Right hindlimb (tissue), 1 donor: ENCODE results near the gene ACOX3.
"Not testable (repeated sequence)": the region's sequence is repeated elsewhere in the genome, so short reads cannot be mapped to it uniquely, and the experiment has no call there.

ENCODE experiments used
- DNase-seq: peaks from one replicate; pipeline ENCODE4 v3.0.0-alpha.2; 2018

ACOX3 gene

DNA sequence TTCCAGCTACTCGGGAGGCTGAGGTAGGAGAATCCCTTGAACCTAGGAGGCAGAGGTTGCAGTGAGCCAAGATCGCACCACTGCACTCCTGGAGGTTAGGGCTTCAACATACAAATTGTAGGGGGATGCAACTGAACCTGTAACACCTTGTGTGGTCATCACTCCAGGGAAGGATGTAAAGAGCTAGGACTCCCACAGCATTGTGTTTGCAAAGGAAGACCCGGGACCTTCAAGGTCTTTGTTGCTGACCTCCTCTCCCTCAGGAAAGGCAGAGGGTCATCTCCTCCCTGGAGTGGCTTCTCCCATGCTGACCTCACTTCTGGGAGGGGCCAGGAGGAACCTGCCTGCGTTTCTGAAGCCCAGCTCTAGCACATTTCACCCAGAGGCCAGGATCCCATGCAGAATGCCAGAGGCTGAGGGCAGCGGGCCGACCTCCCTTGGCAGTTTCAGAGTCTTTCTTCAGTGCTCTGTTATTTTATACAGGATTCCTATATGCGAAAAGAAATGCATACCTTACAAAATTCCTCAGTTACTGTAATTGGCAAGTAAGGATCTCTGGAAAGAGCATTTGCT lies 90.8 kb downstream of the ACOX3 start:
- DNase-seq: peak; percentile 66

DNA sequence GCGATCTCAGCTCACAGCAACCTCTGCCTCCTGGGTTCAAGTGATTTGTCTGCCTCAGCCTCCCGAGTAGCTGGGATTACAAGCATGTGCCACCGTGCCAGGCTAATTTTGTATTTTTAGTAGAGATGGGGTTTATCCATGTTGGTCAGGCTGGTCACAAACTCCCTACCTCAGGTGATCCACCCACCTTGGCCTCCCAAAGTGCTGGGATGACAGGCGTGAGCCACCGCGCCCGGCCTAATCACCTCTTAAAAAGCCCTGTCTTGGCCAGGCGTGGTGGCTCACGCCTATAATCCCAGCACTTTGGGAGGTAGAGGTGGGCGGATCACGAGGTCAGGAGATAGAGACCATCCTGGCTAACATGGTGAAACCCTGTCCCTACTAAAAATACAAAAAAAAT lies 91.3 kb downstream of the ACOX3 start:
- DNase-seq: not testable (repeated sequence)

DNA sequence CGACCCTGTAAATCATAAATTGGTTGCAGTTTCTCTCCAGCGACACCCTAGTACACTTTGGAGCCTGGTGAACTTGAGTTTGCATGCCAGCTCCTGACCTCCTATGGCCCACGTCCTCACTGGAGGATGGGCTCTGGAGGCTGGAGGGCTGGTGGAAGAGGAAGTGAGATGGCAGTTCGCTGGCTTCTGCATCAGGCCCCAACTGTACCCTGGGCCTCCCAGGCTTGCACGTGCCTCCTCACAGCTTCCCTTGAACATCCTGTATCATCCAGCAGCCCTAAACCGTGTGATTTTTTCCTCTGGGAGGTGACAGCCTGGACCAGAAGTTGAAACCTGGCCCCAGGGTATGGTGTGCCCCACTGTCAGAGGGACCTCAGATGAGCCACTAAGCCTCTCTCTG lies 92.5 kb downstream of the ACOX3 start:
- peak; percentile 13 for DNase-seq

DNA sequence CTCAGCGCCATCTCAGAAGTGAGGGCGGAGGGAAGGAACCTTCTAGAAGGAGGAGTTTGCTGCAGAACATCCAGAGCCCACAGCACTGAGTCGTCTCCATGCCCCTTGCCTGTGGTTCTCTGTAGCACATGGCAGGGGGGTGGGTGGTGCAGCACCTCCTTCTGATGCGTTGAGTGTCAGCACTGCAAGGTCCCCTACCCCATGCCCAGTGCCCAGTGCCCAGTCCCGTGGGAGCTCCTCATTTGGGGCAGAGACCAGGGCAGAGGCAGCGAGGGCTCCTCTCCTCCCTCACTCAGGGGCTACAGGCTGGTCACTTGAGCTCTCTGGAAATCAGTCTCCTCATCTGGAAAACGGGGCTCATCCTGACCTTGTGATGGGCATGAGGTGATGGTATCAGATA lies 92.9 kb downstream of the ACOX3 start:
- DNase-seq: peak; percentile 8

DNA sequence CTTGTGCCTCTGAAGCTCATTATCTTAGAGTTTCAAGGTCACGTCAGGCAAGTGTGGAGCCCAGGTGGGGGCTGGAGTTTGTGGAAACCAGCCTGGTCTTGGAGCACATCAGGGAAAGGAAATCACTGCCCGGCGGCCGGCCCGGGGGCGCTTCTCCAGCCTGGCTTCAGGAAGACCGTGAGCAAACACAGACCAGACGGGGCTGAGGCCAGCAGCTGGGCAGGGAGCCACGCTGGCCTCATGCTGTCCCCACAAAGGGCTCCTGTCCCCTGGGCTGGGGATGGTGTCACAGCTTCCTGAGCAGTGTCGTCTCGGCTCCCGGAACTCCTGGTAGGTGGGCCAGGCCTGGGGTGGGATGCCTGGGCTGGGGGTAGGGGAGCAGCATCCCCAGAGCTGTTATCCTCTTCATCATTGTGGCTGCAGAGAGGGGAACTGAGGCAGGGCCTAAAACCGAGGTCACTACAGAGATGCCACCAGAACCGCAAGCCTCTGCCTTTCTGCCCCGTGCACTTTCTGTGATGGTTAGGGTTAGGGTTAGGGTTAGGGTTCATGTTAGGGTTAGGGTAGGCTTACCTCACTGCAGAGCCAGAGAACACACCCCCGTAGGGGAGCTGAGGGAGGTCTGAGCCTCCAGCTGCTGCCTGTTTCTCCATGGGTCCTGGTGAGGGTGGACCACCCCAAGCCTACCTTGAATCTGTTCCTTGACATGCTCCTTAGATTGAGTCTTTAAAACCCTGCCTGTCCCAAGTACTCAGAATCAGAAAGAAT lies 93.5 kb downstream of the ACOX3 start:
- peak; percentile 39 for DNase-seq

DNA sequence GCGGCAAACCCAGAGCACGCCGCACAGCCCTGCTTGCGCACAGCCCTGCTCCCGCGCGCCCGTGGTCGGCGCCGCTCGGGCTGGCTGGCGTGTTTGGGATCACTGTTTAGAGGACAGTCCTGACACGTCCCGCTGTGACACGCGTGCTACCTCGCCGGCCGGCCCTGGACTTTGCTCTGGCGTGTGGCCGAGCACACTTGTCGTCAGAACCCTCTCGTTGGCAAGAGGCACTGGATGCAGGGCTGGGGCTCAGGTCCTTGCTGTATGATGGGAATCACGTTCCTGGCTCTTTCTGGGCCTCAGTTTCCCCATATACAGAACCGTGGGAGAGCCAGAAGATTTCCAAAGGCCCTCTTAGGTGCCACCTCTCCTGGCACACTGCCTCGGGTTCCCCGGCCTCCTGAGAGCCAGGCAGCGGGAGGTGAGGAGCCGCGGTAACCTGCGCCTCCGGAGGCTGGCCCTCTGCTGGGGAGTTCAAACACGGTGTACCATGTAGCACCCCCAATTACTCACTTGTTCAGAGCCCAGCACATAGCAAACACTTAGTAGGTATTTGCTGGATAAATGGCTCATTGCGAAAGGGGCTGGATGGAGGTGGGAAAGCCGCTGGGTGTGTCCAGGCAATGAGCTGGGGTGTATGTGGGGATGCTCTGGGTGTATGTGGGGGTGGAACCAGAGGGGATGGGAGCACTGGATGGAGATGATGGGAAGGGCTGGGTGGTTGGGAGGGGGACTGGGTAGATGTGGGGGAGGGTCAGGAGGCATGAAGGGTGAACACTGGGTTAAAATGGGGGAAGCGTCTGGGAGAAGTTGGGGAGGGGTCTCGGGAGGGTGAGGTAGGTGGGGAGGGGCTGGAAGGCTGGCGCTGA lies 94.3 kb downstream of the ACOX3 start:
- no peak for DNase-seq

DNA sequence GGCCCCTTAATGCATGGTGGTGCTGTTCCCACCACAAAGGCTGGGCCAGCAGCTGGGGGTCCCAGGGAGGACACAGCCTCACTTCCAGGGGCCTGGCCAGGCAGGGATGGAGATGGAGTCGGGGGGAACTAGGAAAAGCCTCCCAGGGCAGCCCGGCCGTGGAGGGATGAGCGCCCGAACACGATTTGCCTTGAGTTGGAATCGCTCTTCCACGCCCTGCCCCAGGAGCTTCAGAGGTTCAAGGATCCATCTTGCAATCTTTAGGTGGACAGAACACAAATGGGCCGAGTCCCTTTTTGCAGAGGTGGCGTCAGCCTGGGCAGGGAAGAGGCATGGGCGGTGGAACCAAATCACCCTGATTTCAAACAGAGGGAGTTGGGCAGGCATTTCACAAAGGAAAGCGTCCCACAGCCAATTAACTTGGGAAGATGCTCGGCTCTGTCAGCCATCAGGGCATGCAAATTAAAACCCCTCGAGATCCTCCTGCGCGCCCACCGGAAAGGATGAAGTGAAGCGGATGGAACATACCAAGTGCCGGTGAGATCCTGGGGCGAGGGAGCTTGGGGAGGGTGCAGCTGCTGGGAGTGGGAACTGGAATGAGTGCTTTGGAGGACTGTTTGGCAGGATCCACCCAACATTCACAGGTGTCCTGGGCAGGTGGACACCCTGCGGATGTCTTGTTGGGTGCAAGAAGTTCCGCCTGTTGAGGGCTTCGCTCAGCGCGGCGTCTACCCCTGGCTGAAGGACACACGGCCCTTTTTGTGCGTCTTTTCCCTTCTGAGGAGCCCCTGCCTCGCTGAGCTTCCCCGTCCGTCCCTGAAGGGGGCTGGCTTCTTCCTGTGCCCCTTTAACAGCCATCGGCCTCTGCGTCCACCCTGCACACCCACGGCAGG lies 95.2 kb downstream of the ACOX3 start:
- peak; percentile 18 for DNase-seq

DNA sequence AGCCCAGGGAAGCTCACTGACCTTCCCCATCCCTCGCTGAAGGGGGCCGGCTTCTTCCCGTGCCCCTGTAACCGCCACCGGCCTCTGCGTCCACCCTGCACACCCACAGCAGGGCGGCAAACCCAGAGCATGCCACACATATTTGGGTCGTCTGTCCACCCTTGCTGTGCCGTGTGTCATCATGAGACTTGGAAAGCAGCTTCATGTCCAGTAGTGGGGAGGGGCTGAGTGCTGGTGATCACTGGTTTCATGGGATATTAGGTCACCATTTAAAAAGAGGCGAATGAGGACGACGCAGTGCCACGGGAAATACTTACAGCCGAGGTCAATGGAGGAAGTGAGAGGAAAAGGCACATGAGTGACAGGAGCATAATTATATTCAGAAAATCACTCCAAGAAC lies 96.1 kb downstream of the ACOX3 start:
- peak; percentile 9 for DNase-seq

DNA sequence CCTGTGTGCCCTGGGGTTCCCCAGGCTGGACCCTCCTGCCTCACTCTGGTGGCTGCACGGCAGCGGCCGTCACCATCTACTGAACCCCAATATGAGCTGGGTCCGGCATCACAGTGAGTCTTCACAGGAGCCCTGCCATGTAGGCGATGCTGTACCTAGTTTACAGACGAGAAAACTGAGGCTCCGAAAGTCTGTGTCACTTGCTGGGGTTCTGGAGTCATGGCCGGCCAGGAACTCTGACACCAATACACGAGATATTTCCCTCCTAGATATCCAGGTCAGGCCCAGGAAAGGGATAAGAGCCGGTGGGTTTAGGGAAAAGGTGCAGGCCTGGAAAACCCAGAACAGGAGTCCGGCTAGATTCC lies 96.6 kb downstream of the ACOX3 start:
- no peak for DNase-seq

DNA sequence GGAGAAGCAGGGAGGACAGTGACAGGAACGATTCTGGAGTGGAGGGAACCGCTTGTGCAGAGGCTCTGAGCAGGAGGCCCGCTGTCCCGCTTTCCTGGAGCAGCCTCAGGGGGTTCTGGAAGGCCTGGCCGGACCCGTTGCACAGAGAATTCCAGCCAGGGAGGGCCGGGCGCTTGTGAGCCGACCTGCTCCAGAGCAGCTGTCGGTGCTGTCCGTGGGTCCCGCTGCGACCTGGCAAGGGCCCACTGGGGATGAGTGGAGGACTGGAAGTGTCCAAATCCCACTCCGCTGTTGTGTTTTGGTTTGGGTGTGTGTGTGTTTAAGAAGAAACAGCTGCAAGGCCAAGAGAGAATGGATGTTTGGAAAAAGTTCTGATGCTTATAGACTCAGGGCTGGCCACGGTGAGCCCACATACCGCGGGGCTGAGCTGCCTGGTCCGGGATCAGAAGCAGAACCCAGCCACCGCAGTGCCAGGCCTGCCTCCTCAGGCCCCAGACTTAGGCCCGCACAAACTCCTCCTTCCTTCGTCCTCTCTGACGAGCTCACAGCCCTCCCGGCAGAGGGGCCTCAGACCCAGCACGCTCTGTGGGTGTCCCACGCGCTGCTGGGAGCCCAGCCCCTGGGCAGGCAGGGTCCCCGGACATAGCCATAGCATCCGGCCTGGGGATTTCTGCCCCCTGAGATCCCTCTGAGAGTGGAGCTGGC lies 97.1 kb downstream of the ACOX3 start:
- DNase-seq: peak; percentile 66

DNA sequence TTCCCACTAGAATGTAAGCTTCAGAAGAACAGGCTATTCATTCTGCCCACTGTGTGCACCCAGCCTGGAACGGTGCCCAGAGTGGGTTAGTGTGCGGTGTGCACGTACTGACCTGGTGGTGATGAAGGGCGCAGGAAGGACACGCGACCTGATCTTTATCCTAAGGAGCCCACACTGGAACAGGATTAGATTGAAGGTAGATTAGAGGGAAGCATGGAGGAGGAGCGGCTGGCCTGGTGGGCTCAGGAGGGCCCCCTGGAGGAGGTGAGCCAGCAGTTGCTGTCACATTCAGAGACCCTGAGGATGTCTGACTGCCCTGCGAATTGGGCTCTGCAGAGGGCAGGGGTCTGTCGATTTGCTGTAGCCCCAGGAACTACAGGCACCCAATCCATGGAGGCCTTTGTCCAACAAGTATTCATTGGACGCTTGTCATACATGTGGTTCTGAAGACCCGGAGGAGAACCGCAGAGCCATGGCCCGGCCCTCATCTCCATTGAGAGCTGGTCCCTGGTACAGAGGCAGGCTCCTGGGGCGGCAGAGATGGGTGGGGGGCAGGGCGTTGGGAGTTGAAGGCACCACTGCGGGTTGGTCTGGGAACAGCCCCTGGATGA lies 97.8 kb downstream of the ACOX3 start:
- no peak for DNase-seq

DNA sequence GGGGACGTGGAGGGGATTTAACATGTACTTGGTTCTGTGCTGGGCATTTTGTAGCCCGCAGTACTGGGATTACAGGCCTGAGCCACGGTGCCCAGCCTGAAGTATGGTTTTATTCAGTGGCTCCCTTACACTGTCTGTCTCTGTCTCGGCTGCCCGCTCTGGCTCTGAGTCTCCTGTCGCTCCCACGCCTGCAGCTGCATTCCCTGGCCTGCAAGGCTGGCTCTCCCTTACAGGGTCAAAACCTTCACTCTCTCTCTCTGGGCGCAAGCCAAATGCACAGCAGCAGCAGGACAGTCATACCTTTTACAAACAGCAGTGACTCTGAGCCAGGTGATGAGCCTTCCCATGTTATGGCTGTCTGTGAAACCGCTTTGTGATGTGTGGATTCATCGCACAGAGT lies 98.8 kb downstream of the ACOX3 start:
- peak; percentile 67 for DNase-seq

DNA sequence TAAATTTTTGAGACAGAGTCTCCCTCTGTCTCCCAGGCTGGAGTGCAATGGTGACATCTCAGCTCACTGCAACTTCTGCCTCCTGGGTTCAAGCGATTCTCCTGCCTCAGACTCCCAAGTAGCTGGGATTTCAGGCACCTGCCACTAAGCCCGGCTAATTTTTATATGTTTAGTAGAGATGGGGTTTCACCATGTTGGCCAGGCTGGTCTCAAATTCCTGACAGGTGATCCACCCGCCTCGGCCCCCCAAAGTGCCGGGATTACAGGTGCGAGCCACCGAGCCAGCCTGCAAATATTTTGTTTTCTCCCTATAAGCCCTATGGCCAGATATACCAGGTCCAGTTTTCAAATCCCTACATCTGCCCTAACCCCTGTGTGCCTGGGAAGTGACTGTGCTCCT lies 99.2 kb downstream of the ACOX3 start:
- not testable (repeated sequence) for DNase-seq

DNA sequence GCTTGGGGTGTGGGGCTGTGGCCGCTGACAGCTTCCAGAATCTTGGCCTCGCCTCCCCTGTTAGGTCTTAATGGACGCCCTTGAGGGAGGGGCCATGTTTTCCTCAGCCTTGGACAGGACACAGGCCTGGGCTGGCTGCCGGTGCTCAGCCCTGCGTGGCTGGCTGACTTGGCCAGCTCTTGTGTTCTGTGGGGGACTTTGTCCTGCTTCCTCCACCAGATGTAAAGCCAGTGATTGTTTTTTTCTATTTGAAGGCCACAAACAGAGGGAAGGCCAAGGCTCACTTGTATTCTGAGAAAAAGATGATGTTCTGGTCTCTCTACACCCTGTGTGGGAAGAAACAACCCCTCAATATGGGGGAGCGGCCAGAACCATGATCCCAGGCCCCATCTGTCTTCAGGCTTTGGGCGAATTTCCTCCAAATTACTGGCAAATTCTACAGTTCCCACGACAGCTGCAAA lies 99.7 kb downstream of the ACOX3 start:
- DNase-seq: peak; percentile 95

DNA sequence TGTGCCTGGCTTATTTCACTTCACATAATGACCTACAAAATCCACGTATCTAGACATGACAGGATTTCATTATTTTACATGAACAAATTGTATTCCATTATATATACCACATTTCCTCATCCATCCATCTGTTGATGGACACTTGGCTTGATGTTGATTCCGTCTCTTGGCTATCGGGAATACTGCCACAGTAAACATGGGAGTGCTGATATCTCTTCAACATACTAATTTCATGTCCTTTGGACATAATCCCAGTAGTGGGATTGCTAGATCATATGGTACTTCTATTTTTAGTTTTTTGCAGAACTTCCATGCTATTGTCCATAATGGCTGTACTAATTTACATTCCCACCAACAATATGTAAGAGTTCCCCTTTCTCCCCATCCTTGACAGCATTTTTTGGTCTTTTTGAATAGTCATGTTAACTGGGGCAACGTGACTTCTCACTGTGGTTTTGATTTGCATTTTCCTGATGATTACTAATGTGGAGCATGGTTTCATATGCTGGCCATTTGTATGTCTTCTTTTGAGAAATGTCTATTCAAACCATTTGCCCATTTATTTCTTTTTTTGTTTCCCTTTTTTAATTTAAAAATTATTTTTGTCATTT lies 102.1 kb downstream of the ACOX3 start:
- DNase-seq: no peak

DNA sequence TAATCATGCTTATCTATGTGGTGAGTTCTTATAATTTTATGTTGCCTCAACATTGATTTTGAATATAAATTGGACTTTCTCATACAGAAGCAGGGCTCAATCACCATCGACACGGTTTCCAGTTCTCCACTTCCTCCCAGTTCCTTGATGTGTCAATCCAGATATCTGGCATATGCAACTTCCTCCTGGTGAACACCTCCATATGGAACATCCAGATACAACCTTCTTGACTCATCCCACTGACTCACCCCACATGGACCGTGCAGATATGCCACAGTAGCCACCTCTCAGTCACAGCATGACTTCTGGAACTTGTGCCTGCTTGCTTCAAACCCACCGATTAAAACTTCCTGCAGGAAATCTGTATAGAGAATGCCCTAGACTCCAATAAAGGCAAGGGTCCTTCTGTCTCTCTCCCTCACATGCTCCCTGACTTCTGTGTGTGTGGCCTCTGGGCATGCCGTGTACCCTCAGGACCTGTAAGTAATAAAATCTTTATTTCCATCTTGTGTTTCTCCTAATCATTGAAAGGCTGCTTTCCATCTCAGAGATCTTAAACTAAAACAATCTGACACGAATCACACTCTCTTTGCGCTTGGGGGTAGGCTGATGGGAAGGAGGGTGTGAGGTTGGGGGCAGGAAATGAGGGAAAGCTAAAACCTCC lies 104.0 kb downstream of the ACOX3 start:
- no peak for DNase-seq

DNA sequence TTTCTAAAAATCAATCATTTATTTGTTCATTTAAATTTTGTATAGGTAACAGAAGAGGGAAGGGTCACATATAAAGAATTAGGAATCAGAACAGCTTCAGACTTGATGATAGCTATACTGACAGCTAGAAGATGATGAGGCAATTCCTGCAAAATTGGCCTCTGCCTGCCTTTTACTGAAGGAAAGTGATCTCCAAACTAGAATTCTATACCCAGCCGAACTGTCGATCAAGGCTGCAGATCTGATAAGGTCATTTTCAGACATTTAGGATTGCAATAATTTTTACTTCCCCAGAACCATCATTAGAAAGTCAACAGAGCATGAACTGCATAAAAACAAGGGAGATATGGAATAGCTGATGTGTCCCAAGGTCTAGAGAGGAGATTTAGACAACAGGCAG lies 104.7 kb downstream of the ACOX3 start:
- no peak for DNase-seq

DNA sequence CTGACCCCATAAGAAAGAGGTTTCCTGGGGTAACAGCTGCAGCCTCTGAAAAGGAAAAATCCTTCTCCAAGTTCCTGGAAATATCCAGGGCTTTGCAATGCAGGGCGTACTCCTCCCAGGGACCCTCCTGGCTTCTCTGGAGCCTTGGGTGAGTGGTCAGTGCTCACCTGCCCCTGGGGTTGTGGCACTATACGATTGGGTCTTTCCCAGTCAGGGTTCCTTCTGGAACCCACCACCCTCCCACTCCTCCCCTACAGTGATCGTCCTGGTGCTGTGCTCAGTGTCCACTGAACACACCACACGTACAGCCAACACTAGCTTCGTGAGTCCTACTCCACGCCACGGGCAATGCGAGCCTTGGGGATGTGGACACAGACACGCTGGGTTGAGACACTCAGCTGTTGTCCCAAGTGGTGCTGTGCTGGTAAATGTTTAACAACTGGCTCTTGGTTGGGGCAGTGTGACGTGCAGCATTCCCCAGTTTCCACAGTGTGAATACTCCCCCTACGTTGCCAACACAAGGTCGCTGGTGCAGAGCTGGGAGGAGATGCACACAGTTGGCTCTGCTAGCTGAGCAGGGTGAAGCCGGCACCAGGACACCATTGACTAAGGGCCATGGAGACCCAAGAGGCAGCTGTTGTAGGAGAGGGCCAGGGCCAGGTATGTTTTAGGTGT lies 105.6 kb downstream of the ACOX3 start:
- no peak for DNase-seq

DNA sequence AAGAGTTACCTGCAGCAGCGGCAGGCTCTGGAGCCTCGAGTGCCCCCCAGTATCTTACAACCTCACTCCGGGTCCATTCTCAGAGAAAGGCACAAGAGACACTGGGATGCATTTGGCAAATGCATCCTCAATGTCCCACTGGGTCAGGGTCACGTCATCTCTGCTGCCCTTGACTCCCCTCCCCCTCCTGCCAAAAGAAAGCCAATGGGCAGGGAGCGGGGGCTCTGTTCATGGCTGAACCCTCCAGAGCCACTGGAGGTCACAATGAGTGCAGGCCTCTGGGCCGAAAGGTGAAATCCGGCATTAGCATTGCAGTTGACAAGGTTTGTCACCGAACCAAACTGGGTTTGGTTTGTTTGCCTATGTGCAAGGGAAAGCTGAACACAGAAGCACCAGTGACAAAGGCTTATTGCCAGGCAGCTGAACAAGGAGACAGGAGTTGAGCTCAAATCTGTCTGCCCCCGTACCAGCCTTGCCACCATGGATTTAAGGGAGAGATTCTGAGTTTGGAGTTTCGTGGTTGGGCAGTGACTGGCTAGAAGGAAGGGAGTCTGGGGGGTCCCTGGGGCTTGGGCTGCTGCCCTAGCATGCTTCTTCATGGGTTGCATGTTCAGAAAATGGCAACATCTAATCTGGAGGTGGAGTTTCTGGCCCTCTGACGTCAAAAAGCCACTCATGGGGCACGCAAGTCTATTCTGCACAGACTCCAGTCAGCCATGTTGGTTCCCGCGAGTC lies 106.6 kb downstream of the ACOX3 start:
- DNase-seq: no peak
